DMS53 (cell line): Measurements from ENCODE around the gene KIF26B.

Experiments
- DNase-seq: peaks from one replicate; lab custom pipeline; 2025; lab: John Stamatoyannopoulos, UW

The KIF26B gene

GRCh38 chr1:245751726-245752470 lies 597.1 kb downstream of the KIF26B start:
- DNase-seq: no peak

- DNase-seq: no peak
These were observed 597.8 kb downstream of the KIF26B start for GRCh38 chr1:245752561-245752960.

- DNase-seq: no peak
These were observed 599.0 kb downstream of the KIF26B start for GRCh38 chr1:245753807-245754206.

- no peak for DNase-seq
These were observed 599.7 kb downstream of the KIF26B start for GRCh38 chr1:245754463-245754961.
